ENCODE results near the gene CSKMT. TPM values are rescaled to one million over a fixed set of nuclear protein-coding genes. Genes with fewer than 3 reads are reported as not detected.
"Not testable (repeated sequence)": the region's sequence is repeated elsewhere in the genome, so short reads cannot be mapped to it uniquely, and the experiment has no call there.

The CSKMT gene, protein sequence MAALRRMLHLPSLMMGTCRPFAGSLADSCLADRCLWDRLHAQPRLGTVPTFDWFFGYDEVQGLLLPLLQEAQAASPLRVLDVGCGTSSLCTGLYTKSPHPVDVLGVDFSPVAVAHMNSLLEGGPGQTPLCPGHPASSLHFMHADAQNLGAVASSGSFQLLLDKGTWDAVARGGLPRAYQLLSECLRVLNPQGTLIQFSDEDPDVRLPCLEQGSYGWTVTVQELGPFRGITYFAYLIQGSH
- 1 to 10 TPM in 2 of 3 donors, not detected in 1; 2.1 to 4.4 TPM for polyA plus RNA-seq

DNA sequence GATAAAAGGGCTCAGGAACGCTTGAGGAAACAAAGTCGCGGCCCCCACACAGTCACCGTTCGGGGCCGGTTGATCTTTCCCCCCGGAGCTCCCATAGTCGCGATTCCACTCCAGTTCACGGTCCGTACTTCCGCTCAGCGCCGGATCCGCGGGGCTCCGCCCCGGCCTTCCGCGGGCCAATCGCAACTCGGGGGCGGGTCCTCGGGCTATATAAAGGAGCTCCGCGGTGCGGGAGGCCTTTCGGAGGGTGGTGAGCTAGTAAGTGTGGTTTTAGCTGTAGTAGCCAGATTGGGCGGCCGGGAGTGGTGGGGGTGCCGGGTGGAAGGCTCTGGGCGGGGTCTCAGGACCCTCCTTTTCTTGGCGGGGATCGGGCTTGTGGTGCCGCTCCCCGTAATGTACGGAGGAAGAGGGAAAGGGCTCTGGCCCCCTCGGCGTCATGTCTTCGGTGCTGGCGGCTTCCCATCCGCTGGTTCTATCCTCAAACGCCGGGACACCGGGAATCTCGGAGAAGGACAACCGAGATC is at the start of gene CSKMT, which contains the start of gene C11orf98:
Gene CSKMT, plus strand, starts transcription at position 238 of the 524 bp plus-strand sequence. CDS start 568 bp downstream, outside the sequence.
Gene C11orf98, minus strand, starts transcription at position 136 of the 524 bp plus-strand sequence. Its CDS starts 41 bp downstream, at position 95.
- Mint-ChIP-seq H3K9me3 (no peaks in the 10 kb centered on the region), H3K4me1 (peaks cover 34 to 56% of the 10 kb centered on the region in 2 donors), H3K36me3 (peaks cover 3 to 9% (median 3%) of the 10 kb centered on the region in 3 donors), H3K27ac (peak within 1 kb of the TSS; percentile 86 to 95 (median 93)), H3K27me3 (ENCODE audit: low read depth in 3 of 3) (peaks cover 8 to 12% (median 11%) of the 10 kb centered on the region in 3 donors), H3K4me3 (peak within 1 kb of the TSS; percentile 90 to 95 (median 91))
- peak; percentile 94 to 96 (median 95) for DNase-seq

DNA sequence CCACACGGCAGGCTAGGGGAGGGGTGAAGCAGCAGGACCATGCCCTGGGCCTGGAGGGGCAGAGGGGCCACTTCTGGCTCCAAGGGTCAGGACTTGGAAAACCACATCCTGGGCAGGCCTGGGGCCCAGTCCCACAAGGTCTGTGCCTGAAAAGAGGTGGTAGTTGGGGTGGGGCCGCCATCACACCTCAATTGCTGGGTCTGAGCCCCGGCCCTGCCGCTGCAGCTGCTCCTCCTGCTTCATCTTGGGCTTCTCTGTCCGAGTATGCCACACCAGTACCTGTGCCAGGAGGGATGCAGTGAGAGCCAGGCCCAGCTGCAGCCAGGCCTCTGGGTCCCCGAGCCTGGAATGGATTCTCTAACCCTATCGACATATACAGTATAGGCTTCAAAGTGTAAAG is 49.6 kb upstream of the CSKMT start:
- no peak overlapping the region for H3K4me3 Mint-ChIP-seq
- no peaks in the 10 kb centered on the region for H3K9me3 Mint-ChIP-seq
- no peak overlapping the region for H3K27ac Mint-ChIP-seq
- no peak for DNase-seq
- peaks cover 0 to 5% (median 3%) of the 10 kb centered on the region in 3 donors for H3K27me3 Mint-ChIP-seq (ENCODE audit: low read depth in 3 of 3)
- peaks cover 26% of the 10 kb centered on the region in 2 donors for H3K4me1 Mint-ChIP-seq
- peaks cover 0 to 12% (median 3%) of the 10 kb centered on the region in 3 donors for H3K36me3 Mint-ChIP-seq

DNA sequence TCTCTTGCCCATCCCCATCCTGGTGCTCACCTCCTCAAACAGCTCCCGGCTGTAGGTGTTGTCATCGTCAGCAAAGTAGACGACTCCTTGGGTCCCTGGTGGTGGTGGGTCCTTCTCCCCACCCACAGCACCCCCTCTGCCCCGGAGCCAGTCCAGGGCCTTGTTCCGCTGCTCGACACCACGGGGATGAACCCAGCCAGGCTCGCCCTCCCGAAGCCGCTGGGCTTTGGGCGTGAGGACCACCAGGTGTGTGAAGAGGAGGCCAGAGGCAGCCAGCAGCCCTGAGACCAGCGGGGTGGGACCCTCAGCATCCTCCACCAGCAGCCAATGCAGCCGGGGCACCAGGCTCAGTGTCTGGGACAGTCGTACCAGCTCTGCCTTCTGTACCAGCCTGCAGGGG is 48.2 kb upstream of the CSKMT start:
- H3K9me3 Mint-ChIP-seq; H3K27me3 Mint-ChIP-seq (ENCODE audit: low read depth in 3 of 3); H3K4me3 Mint-ChIP-seq; H3K27ac Mint-ChIP-seq; DNase-seq: not testable (repeated sequence)
- Mint-ChIP-seq H3K4me1 (peaks cover 25 to 28% of the 10 kb centered on the region in 2 donors), H3K36me3 (peaks cover 0 to 12% (median 3%) of the 10 kb centered on the region in 3 donors)

DNA sequence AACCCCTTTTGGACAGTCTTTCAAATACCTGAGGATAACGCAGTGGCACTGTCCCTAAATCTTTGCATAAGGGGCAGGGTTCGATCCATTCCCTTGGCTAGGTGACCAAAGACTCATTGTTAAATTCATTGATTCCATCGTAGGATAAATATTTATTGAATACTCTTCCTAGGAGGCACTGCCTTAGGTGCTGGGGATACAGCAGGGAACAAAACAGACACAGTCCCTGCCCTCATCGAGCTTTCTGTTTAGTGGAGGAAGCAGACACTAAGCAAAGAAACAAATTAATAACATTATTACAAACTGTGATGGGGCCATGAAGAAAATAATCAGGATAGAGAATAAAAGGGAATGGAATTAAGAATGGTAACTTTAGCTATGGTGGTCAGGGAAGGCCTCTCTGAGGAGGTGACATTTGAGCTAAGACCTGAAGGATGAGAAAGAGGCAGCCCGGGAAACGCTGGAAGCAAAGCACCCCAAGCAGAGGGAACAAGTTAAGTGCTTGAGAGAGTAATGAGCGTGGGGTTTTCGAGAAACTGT is 44.0 kb upstream of the CSKMT start:
- peaks cover 26 to 27% of the 10 kb centered on the region in 2 donors for H3K4me1 Mint-ChIP-seq
- peak overlapping the region; percentile 91 to 97 (median 95) for H3K27ac Mint-ChIP-seq
- peak overlapping the region; percentile 89 to 96 (median 91) for H3K4me3 Mint-ChIP-seq
- H3K27me3 Mint-ChIP-seq (ENCODE audit: low read depth in 3 of 3): peaks cover 0 to 10% (median 9%) of the 10 kb centered on the region in 3 donors
- no peak for DNase-seq
- H3K36me3 Mint-ChIP-seq: peaks cover 3 to 19% (median 6%) of the 10 kb centered on the region in 3 donors
- H3K9me3 Mint-ChIP-seq: no peaks in the 10 kb centered on the region

DNA sequence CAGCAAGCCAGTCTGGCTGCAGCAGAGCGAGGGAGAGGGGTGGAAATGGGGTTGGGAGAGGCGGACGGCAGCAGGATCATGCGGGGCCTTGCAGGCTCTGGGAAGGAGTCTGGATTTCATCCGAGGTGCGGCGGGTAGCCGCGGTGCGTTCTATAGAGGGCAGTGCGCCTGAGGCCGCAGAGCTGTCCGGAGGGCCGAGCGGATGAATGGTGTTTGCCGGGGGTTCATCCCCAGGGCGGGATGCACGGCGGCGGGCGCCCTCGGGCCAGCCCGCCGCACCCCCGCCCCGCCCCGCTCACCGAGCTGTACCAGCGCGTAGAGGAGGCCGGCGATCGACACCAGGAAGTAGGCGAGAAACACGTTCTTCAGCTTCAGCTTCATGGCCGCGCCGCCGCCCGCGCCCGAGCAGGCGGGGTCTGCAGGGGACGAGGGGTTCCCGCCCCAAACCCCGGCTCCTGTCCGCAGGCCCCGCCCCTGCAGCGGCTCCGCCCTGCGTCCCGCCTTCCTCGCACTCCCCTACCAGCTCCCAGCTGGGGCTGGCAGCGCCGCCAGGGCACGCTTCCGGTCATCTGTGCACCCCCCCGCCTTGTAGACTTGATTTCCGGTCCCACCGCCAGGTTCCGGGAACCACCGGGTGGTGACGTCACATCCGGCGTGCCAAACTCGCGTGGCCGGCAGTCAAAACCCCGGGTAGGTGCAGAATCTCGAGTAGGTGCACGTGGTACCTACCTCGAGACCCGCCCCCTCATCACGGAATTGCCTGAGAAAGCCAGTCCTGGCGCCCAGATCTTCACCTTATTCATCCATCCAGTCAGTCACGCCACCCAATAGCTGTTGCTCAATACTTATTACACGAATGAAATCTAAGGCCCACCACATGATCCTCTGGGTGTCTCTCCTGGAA is 43.3 kb upstream of the CSKMT start, which contains the start of gene B3GAT3:
Gene B3GAT3, minus strand, starts transcription at position 420 of the 904 bp plus-strand sequence. Its CDS starts 39 bp downstream, at position 381.
- Mint-ChIP-seq H3K9me3 (no peaks in the 10 kb centered on the region), H3K4me1 (peaks cover 26 to 27% of the 10 kb centered on the region in 2 donors), H3K36me3 (peaks cover 5 to 20% (median 6%) of the 10 kb centered on the region in 3 donors), H3K27ac (peak within 1 kb of the TSS; percentile 91 to 100 (median 95)), H3K27me3 (ENCODE audit: low read depth in 3 of 3) (peaks cover 0 to 10% (median 9%) of the 10 kb centered on the region in 3 donors), H3K4me3 (peak within 1 kb of the TSS; percentile 89 to 96 (median 91))
- peak; percentile 98 for DNase-seq

DNA sequence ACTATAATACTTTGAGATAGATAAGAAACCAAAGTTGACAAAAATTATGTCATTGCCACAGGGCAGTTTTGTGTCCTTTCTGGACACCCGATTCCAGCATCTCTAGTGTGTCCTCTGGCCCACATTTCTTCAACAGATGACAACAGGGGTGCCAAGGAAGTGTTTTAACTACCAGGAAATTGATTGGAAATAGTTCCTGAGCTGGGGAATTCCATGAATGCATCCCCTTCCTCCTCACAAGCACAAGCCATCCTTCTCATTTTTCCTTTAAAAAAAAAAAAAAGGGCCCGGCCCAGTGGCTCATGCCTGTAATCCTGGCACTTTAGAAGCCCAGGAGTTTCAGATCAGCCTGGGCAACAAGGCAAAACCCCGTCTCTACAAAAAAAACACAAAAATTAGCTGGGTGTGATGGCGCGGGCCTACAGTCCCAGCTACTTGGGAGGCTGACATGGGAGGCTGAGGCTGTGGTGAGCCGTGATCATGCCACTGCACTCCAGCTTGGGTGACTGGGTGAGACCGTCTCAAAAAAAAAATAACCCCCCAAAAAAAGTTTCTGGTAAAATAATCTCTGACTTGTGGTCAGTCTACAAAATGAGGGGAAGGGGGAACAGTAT is 42.5 kb upstream of the CSKMT start:
- DNase-seq: no peak
- H3K4me3 Mint-ChIP-seq: peak overlapping the region; percentile 70 to 89 (median 77)

DNA sequence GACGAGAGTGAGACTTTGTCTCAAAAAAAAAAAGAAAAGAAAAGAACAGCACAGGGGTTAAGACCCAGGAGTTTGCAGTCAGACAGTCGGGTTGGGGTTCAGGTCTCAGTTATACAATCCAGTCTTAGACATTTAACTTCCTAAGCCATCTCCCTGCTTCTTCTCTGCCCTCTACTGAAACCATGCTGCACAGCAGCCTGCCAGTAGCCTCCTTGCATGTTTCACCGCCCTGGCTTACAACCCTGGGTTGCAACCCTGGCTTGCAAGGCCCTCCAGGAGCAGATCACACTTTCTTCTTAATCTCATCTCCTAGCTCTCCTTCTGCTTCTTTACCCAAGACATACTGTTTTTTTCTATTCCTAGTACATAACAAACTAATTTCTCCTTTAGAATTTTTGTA is 37.4 kb upstream of the CSKMT start:
- H3K9me3 Mint-ChIP-seq: no peaks in the 10 kb centered on the region
- H3K27ac Mint-ChIP-seq: peak overlapping the region in 2 of 6 donors; percentile 26 to 75
- peaks cover 15 to 62% (median 28%) of the 10 kb centered on the region in 3 donors for H3K36me3 Mint-ChIP-seq

More for the DNA sequence above, 42.5 kb upstream of the CSKMT start:
- Mint-ChIP-seq H3K27me3 (ENCODE audit: low read depth in 3 of 3) (peaks cover 0 to 10% (median 9%) of the 10 kb centered on the region in 3 donors), H3K4me1 (peaks cover 26 to 27% of the 10 kb centered on the region in 2 donors), H3K9me3 (no peaks in the 10 kb centered on the region), H3K36me3 (peaks cover 6 to 25% (median 9%) of the 10 kb centered on the region in 3 donors), H3K27ac (peak overlapping the region; percentile 91 to 100 (median 94))

DNA sequence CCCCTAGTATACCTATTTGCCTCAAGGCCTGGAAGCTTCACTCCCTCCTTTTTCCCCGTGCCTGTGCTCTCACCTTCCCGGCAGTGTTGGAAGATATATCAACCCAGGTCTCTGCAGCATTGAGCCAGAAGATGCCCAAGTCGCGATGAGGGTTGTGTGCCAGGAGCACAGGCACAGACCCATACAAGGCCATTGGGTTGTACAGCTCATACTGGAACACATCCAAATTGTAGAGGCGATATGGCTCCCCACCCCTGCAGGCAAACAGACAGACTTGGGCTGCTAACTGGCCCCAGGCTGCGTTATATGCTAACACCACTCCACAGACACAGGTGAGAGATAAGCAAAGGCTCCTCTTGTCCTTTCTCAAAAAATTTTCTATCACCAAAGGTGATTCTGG is 32.6 kb upstream of the CSKMT start:
- H3K4me3 Mint-ChIP-seq: no peak overlapping the region
- H3K27ac Mint-ChIP-seq: peak overlapping the region in 2 of 6 donors; percentile 55 to 59
- H3K9me3 Mint-ChIP-seq: no peaks in the 10 kb centered on the region
- peaks cover 23 to 70% (median 33%) of the 10 kb centered on the region in 3 donors for H3K36me3 Mint-ChIP-seq
- DNase-seq: no peak
- peaks cover 0 to 5% (median 2%) of the 10 kb centered on the region in 3 donors for H3K27me3 Mint-ChIP-seq (ENCODE audit: low read depth in 3 of 3)
- H3K4me1 Mint-ChIP-seq: peaks cover 16 to 17% of the 10 kb centered on the region in 2 donors

More for the DNA sequence above, 37.4 kb upstream of the CSKMT start:
- Mint-ChIP-seq H3K4me1 (peaks cover 0 to 3% of the 10 kb centered on the region in 2 donors), H3K4me3 (no peak overlapping the region), H3K27me3 (ENCODE audit: low read depth in 3 of 3) (peaks cover 0 to 5% (median under 1%) of the 10 kb centered on the region in 3 donors)
- DNase-seq: no peak

DNA sequence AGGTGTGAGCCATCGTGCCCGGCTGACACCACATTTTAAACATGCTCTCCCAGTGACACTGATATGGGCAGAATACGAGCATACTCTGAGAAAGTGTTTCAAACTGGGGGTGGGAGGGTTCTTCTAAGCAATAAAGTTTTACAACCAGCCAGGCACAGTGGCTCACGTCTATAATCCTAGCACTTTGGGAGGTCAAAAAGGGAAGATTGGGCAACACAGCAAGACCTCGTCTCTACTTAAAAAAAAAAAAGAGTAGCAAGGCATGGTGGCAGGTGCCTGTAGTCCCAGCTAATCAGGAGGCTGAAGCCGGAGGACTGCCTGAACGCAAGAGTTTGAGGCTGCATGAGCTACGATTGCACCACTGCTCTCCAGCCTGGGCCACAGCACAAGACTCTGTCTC is 20.9 kb upstream of the CSKMT start:
- Mint-ChIP-seq H3K4me3 (peak overlapping the region in 3 of 5 donors; percentile 15 to 48 (median 26)), H3K9me3 (no peaks in the 10 kb centered on the region), H3K27ac (peak overlapping the region in 5 of 6 donors; percentile 17 to 59 (median 39)), H3K36me3 (peaks cover 0 to 5% (median 5%) of the 10 kb centered on the region in 3 donors), H3K27me3 (ENCODE audit: low read depth in 3 of 3) (peaks cover 0 to 11% (median 0%) of the 10 kb centered on the region in 3 donors), H3K4me1 (peaks cover 45 to 48% of the 10 kb centered on the region in 2 donors)
- no peak for DNase-seq

DNA sequence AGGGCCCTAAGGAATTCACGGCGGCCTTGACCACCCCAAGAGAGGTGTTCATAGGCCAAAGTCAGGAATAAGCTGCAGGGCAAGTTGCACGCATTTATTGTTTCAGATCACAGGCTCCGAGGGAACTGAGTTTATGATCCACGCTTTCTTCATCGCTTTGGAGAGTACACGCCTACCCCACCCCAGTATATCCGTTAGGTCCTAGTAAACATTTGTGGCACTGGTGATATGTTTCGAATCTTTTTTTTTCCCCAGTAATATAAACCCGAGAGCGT is 19.5 kb upstream of the CSKMT start:
- Mint-ChIP-seq H3K36me3 (no peaks in the 10 kb centered on the region), H3K4me1 (peaks cover 40 to 41% of the 10 kb centered on the region in 2 donors), H3K4me3 (peak overlapping the region; percentile 91 to 99 (median 96)), H3K27ac (peak overlapping the region; percentile 95 to 99 (median 98)), H3K9me3 (no peaks in the 10 kb centered on the region), H3K27me3 (ENCODE audit: low read depth in 3 of 3) (peaks cover 0 to 10% (median 0%) of the 10 kb centered on the region in 3 donors)
- no peak for DNase-seq

DNA sequence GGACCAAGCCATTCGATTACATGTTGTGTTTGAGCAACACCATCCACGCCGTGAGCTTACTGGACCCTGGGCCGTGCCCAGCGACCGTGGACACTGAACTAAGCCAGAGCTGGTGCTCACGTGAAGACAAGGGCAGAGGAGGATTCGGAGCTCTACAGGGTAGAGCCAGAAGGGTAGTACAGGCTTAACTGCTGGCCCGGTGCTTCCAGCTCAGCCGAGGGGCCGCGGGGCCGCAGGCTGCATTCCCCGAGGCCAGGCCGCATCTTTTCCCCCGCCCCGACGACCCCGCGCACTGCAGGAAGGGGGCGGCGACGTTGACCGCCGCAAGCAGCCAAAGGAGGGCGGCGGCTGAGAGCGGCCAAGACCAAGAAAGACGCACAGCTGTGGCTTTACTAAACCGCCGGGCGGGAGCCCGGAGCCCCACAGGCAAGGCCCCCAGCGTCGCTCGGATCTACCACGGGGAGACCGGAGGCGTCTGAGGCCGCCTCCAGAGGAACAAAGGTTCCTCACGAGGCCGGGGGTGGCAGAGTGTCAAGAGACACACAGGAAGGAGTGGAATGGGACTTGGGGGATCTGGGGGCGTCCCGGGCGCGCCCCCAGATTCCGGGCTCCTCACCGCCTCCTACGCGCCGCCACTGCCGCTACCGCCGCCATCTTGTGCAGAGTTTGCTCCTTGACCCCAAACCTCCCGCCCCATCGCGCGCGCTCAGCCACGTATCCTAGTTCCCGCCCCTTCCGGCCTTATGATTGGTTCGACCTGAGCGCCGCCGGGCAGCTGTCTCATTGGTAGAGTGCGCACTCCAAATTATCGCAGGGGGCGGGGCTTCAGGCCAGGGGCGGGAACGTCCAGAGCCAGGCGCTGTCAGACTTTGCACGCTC is 18.9 kb upstream of the CSKMT start, which contains the start of gene GANAB:
Gene GANAB, minus strand, starts transcription at position 668 of the 879 bp plus-strand sequence. Its CDS starts 14 bp downstream, at position 654.
- no peaks in the 10 kb centered on the region for H3K36me3 Mint-ChIP-seq
- peaks cover 0 to 7% (median 0%) of the 10 kb centered on the region in 3 donors for H3K27me3 Mint-ChIP-seq (ENCODE audit: low read depth in 3 of 3)
- H3K9me3 Mint-ChIP-seq: no peaks in the 10 kb centered on the region
- peak within 1 kb of the TSS; percentile 95 to 99 (median 98) for H3K27ac Mint-ChIP-seq
- peak; percentile 96 to 97 (median 97) for DNase-seq
- peak within 1 kb of the TSS; percentile 91 to 99 (median 96) for H3K4me3 Mint-ChIP-seq
- peaks cover 35% of the 10 kb centered on the region in 2 donors for H3K4me1 Mint-ChIP-seq
